Stimulated activated CD8-positive, alpha-beta memory T cell treated with anti-CD3 and anti-CD28 coated beads, Interleukin-12 subunit alpha, Interleukin-12 subunit beta, amount 100 ng/mL, for 1 hour (primary cell): ENCODE data around the gene SACS.
"Not testable (repeated sequence)": the region's sequence is repeated elsewhere in the genome, so short reads cannot be mapped to it uniquely, and the experiment has no call there.

Experiments
- DNase-seq: peaks from one replicate; pipeline ENCODE4 v3.0.0-alpha.2; 2020; ENCODE audit warnings: low read depth

SACS gene

DNA sequence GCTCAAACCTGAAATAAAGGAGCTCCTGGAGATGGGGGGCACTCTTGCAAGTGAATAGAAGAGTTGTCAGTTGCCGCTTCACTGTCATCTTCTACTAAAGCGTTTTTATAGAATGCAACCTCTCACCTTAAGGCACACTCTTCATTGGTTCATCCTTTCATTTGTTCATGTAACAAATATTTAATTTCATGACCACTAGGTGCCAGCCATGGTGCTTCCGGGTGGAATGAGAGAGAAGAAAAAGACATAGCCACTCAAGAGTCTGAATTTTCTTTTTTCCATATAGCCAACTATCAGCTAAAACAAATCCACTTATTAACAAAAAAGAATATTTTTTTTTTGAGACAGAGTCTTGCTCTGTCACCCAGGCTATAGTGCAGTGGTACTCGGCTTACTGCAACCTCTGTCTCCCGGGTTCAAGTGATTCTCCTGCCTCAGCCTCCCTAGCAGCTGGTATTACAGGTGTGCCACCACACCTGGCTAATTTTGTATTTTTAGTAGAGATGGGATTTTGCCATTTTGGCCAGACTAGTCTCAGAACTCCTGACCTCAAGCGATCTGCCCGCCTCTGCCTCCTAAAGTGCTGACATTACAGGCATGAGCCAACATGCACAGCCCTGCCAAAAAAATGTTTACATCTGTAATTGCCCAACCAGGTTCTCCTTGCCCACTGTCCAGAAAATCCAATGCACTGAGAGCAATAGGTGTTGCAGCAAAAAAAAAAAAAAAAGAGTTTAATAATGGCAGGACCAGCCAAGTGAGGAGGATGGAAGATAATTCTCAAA, 22.1 kb upstream of the SACS start:
- DNase-seq: no peak

DNA sequence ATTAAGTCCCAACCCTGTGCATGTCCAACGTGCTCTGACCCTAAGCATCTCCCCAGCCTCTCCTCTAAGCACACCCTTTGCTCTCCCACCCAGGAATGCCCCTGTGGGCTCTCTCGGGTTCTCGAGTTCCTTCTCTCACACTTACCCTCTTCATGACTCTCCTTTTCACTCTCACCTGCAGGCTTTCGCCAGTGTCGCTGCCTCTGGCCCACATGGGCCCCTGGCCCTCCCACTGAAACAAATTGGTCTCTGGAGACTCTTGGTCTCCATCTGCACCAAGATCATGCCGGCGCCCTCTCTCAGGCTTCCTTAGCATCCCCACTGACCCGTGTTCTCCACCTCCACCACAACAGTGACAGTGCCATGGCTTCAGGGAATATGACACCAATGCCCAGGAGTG, 19.6 kb upstream of the SACS start:
- no peak for DNase-seq

DNA sequence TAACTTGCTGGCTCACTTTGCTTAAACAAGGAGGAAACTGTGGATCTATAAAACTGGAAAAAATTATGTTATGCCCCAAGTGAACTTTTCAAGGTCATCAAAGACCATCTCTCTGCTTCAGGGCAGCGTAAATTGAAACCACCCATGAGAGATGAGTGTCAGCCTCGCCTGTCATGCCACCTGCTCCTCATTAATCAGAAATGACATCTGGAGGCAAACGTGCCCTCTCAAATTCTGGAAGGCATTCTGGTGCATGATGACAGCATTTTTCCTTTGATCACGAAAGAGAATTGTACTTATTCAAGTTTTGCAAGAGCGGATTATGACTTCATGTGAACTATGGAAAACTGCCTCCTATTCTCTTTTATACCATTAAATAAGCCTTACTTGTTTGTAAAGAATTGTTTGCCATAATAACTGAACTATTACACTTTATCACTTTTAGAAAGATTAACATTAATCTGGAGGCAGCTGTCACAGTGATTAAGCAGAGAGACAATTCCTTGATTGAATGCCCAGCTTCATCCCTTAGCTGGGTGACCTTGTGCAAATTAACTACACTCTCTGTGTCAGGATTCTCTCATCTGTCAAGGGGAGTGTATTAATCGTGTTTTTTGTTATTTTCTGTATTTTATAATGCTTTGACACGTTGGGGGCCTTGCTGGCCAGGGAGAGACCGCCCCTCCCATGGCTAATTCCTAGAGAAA, 17.0 kb upstream of the SACS start:
- DNase-seq: no peak

DNA sequence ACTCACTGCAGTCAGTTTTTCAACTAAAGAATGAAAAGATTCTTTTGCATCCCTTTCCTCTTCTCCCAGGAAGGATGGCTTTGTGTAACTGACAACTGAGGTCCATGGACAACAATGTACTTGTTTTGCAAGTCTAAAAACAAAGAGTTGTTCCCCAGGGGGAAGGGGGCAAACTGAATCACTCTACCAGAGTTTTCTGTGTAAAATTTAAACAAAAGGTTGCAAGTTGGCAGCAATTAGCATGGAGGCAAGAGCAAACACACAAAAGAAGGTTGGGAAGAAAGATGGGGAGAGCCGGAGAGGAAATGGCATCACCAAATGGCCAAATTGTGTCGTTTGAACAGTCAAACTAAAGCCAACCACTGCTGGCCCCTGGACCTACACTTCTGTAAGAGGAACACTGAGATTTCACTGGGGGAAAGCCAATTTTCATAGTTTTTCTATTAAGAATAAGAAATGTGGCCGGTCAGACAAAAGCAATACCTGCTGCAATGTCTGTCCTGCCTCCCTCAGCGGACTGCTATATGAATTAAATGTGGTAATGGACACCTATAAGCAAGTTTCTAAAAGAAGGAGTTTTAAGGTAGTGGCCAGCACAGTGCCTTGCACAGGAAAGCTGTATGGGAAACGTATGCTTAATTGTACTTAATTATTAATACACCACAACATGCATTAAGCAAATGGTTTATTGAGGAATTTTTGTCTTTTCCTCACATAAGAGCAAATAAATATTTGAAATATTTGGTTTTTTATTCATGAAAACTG, 16.1 kb upstream of the SACS start:
- DNase-seq: no peak

- no peak for DNase-seq
Measured at GRCh38 chr13:23447927-23448326, 14.4 kb upstream of the SACS start.

- DNase-seq: no peak
Measured at GRCh38 chr13:23445794-23446193, 12.3 kb upstream of the SACS start.

DNA sequence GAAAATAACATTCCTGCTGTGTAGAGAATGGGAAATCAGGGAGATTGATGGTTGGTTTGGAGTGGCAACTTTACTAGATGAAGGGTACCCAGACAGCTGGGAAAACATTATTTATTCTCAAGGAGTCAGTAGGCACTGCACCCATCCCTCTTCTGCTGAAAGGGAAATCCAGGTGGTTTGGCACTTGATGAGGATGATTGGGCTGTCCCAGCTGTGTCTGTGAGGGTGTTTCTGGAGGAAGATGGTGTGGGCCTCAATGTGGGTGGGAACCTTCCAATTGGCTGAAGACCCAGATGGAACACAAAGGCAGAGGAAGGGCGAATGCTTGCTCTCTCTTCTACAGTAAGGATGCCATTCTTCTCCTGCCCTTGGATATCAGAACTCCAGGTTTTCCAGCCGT, 10.4 kb upstream of the SACS start:
- DNase-seq: no peak

- no peak for DNase-seq
Measured at GRCh38 chr13:23443110-23443509, 9.6 kb upstream of the SACS start.

GRCh38 chr13:23440821-23441618, 7.5 kb upstream of the SACS start:
- no peak for DNase-seq

DNA sequence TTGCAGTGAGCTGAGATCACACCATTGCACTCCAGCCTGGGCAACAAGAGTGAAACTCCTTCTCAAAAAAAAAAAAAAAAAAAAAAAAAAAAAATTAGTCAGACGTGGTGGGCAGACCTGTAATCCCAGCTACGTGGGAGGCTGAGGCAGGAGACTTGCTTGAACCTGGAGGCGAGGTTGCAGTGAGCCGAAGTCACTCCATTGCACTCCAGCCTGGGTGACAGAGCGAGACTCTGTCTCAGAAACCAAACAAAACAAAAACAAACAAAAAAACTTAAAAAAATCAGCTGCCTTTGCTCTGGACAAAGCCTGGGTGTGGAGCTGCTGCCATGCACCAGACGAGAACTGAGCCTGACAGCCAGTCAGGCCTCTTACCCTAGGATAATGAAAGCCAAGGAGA, 6.8 kb upstream of the SACS start:
- not testable (repeated sequence) for DNase-seq

GRCh38 chr13:23437916-23438315, 4.4 kb upstream of the SACS start:
- DNase-seq: no peak

- DNase-seq: no peak
Measured at GRCh38 chr13:23436680-23437079, 3.2 kb upstream of the SACS start.

DNA sequence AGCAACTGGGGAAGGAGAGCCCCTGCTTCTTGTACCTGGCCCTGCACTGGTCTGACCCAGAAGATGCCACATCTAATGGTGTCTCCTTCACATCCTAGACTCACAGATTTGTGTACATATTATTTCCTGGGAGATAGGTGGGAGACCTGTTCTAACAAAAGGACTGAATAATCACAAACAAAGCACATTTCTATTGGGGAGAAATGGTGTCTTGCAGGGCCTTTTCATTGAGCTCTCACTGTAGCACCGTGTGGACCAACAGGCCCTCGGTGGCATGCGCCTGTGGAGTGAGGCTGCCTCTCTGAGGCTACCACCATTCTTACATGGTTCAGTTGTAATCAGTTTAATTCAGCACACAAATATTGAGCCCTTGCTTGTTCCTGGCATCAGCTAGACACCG, 989 bp upstream of the SACS start:
- no peak for DNase-seq

DNA sequence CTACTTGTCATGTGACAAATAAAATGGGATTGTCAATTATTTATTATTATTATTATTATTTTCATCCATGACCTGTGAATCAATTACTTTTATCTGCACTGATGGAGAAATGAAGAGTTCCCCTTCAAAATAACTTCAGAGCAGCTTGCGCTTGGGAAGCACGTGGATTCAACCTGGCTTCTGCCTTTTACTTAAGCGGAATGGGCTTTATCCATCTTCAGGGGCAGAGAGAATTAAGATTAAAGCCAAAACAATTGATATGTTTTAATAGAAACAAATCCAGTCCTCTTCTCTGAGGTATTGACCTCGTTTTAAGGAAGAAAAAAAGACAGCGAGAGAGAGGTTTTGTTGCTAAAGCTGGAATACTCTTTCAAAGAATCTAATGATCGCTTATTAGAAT, 876 bp downstream of the SACS start:
- no peak for DNase-seq

DNA sequence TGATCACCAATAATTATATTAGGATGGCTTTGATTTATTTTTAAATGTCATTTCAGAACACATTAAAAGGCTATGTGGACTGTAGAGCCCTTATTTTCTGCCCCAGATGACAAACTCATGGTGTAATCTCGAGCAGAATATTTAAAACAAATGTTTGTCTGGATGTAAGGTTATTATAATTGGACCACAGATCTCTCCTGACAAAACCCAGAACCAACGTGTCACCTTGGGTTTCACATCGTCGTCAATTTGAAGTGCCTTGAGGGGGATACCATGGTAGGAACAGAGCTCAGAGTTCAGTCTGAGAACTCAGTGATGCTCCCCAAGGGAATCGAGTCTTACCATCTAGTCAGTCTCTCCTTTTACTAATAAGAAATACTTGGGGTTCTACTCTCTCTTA, 2.8 kb downstream of the SACS start:
- DNase-seq: no peak

GRCh38 chr13:23427881-23428528, 5.5 kb downstream of the SACS start:
- no peak for DNase-seq

DNA sequence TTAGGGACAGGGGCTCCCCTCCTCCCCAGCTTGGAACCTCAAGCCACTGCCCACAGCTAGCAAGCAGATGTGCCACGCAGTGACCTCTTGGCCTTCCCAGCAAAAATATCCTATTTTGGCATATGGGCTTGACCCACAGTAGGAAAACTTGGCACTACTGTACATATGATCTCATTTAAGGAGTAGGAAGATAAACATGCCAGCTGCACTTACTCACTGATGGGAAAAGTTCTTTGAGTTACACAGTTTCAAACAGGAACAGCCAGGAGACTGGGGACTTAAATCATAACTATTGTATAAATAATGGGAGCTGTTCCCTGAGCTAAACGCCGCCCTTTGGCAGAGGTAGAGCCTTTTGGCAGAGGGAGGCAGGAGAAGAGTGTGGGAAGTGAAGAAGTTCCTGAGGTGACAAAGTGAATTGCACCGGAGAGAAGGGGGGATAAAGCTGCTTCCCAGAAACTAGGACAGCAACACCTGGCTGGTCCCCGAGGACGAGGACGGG, 6.1 kb downstream of the SACS start:
- DNase-seq: no peak

GRCh38 chr13:23421596-23421995, 11.9 kb downstream of the SACS start:
- no peak for DNase-seq

- DNase-seq: no peak
Measured at GRCh38 chr13:23418776-23419683, 14.5 kb downstream of the SACS start.

GRCh38 chr13:23414682-23415081, 18.8 kb downstream of the SACS start:
- DNase-seq: no peak
